H9 (cell line): ENCODE data around the gene HCRTR1. TPM values are rescaled to one million over a fixed set of nuclear protein-coding genes. Genes with fewer than 3 reads are reported as not detected.

ENCODE experiments used
- DNase-seq: peaks from one replicate; pipeline ENCODE4 v3.0.0-alpha.2; 2017
- H2AFZ ChIP-seq: one replicate; pipeline ENCODE4 v1.6.1; 2013; ENCODE audit warnings: mild to moderate bottlenecking, low read length, control low read depth, moderate library complexity
- H2AK5ac ChIP-seq: 2 replicates; pipeline ENCODE4 v1.6.1; 2013; ENCODE audit warnings: low read length, control low read depth, mixed read lengths; ENCODE audit not compliant: insufficient read length
- H2BK120ac ChIP-seq: one replicate; pipeline ENCODE4 v1.6.1; 2013; ENCODE audit warnings: low read depth, mild to moderate bottlenecking, low read length, control low read depth, inconsistent platforms; ENCODE audit not compliant: poor library complexity, severe bottlenecking
- H2BK12ac ChIP-seq: 2 replicates; pipeline ENCODE4 v1.6.1; 2013; ENCODE audit warnings: low read length, control low read depth, mixed read lengths, low read depth; ENCODE audit not compliant: insufficient read length
- H2BK15ac ChIP-seq: 2 replicates; pipeline ENCODE4 v1.6.1; 2013; ENCODE audit warnings: low read depth, low read length, control low read depth
- H2BK20ac ChIP-seq: one replicate; pipeline ENCODE4 v1.6.1; 2013; ENCODE audit warnings: low read depth, mild to moderate bottlenecking, low read length, control low read depth, inconsistent platforms; ENCODE audit not compliant: poor library complexity, severe bottlenecking
- H2BK5ac ChIP-seq: 2 replicates; pipeline ENCODE4 v1.6.1; 2013; ENCODE audit warnings: low read length, control low read depth, mixed read lengths; ENCODE audit not compliant: insufficient read length
- H3K14ac ChIP-seq: 2 replicates; pipeline ENCODE4 v1.6.1; 2013; ENCODE audit warnings: low read length, control low read depth; ENCODE audit not compliant: insufficient read depth
- H3K18ac ChIP-seq: 2 replicates; pipeline ENCODE4 v1.6.1; 2013; ENCODE audit warnings: low read depth, mild to moderate bottlenecking, mixed read lengths, low read length, control low read depth; ENCODE audit not compliant: insufficient read length
- H3K23ac ChIP-seq: 2 replicates; pipeline ENCODE4 v1.6.1; 2013; ENCODE audit warnings: low read length, control low read depth, mixed read lengths, low read depth; ENCODE audit not compliant: insufficient read length
- H3K23me2 ChIP-seq: 2 replicates; pipeline ENCODE4 v1.6.1; 2013; ENCODE audit warnings: low read depth, mild to moderate bottlenecking, mixed read lengths, low read length, control low read depth; ENCODE audit not compliant: insufficient read length, poor library complexity, severe bottlenecking
- H3K27ac ChIP-seq: 2 replicates; pipeline ENCODE4 v1.5.1; 2013; ENCODE audit warnings: low read length, control low read depth, mixed read lengths, low read depth; ENCODE audit not compliant: insufficient read length
- H3K27me3 ChIP-seq: 2 replicates; pipeline ENCODE4 v1.6.1; 2013; ENCODE audit warnings: low read length, control low read depth, inconsistent platforms; ENCODE audit not compliant: insufficient read depth
- H3K4ac ChIP-seq: 2 replicates; pipeline ENCODE4 v1.6.1; 2013; ENCODE audit warnings: low read depth, mild to moderate bottlenecking, control low read depth, inconsistent platforms, low read length, moderate library complexity
- H3K4me1 ChIP-seq: 2 replicates; pipeline ENCODE4 v1.6.1; 2013; ENCODE audit warnings: low read length, control low read depth, inconsistent platforms; ENCODE audit not compliant: insufficient read depth
- H3K4me2 ChIP-seq: 2 replicates; pipeline ENCODE4 v1.6.1; 2013; ENCODE audit warnings: low read length, control low read depth, mixed read lengths; ENCODE audit not compliant: insufficient read length, insufficient read depth
- H3K56ac ChIP-seq: 2 replicates; pipeline ENCODE4 v1.6.1; 2013; ENCODE audit warnings: low read depth, mild to moderate bottlenecking, mixed read lengths, low read length, control low read depth; ENCODE audit not compliant: insufficient read length
- H3K79me1 ChIP-seq: 2 replicates; pipeline ENCODE4 v1.6.1; 2013; ENCODE audit warnings: low read depth, mild to moderate bottlenecking, moderate library complexity, low read length, control low read depth, inconsistent platforms; ENCODE audit not compliant: insufficient read depth, poor library complexity, severe bottlenecking
- H3K79me2 ChIP-seq: 2 replicates; pipeline ENCODE4 v1.6.1; 2013; ENCODE audit warnings: low read length, control low read depth, inconsistent platforms; ENCODE audit not compliant: insufficient read depth
- H3K9ac ChIP-seq: 2 replicates; pipeline ENCODE4 v1.6.1; 2013; ENCODE audit warnings: low read length, control low read depth, mixed read lengths; ENCODE audit not compliant: insufficient read length; ENCODE audit errors: extremely low read depth
- H3K9me3 ChIP-seq: one replicate; pipeline ENCODE4 v1.6.1; 2013; ENCODE audit warnings: low read depth, low read length, inconsistent platforms; ENCODE audit not compliant: control insufficient read depth
- H3T11ph ChIP-seq: one replicate; pipeline ENCODE4 v1.6.1; 2013; ENCODE audit warnings: mild to moderate bottlenecking, low read length, control low read depth, inconsistent platforms
- H4K20me1 ChIP-seq: one replicate; pipeline ENCODE4 v1.6.1; 2013; ENCODE audit not compliant: control insufficient read depth, insufficient read length, insufficient read depth
- H4K5ac ChIP-seq: 2 replicates; pipeline ENCODE4 v1.6.1; 2013; ENCODE audit warnings: low read depth, mild to moderate bottlenecking, mixed read lengths, low read length, control low read depth; ENCODE audit not compliant: insufficient read length
- H4K8ac ChIP-seq: replicated peaks from 2 replicates; pipeline ENCODE4 v1.6.1; 2013; ENCODE audit warnings: low read length, control low read depth, mixed read lengths, low read depth; ENCODE audit not compliant: insufficient read length
- H4K91ac ChIP-seq: 2 replicates; pipeline ENCODE4 v1.6.1; 2013; ENCODE audit warnings: low read depth, mild to moderate bottlenecking, moderate library complexity, mixed read lengths, low read length, control low read depth; ENCODE audit not compliant: insufficient read length
- H3K27ac Mint-ChIP-seq, 3 experiments: 2 replicates in 2 of 3; 3 replicates in 1 of 3; pipeline ENCODE4 v1.8.0; 2020 to 2021; ENCODE audit warnings: mixed read lengths in 3 of 3, mild to moderate bottlenecking in 1 of 3, moderate library complexity in 1 of 3
- H3K27me3 Mint-ChIP-seq: 2 replicates; pipeline ENCODE4 v1.8.0; 2021; ENCODE audit warnings: low read depth, mild to moderate bottlenecking, moderate library complexity, mixed read lengths
- H3K36me3 Mint-ChIP-seq, 3 experiments: 2 replicates in 2 of 3; 3 replicates in 1 of 3; pipeline ENCODE4 v1.8.0; 2020 to 2021; ENCODE audit warnings: low read depth in 3 of 3, mixed read lengths in 3 of 3; ENCODE audit not compliant: insufficient read depth in 1 of 3
- H3K4me1 Mint-ChIP-seq, 2 experiments: 2 replicates each; pipeline ENCODE4 v1.8.0; 2020; ENCODE audit warnings: mixed read lengths in 2 of 2
- H3K4me3 Mint-ChIP-seq, 2 experiments: 2 replicates in 1 of 2; 3 replicates in 1 of 2; pipeline ENCODE4 v1.8.0; 2020 to 2021; ENCODE audit warnings: mild to moderate bottlenecking in 2 of 2, mixed read lengths in 2 of 2, moderate library complexity in 1 of 2
- H3K9me3 Mint-ChIP-seq, 2 experiments: 2 replicates in 1 of 2; 3 replicates in 1 of 2; pipeline ENCODE4 v1.8.0; 2020; ENCODE audit warnings: mild to moderate bottlenecking in 2 of 2, mixed read lengths in 2 of 2, moderate library complexity in 1 of 2
- WGBS: extraction: QIAGEN DNeasy Blood & Tissue Kit; methylation state at CpG from one replicate; pipeline ENCODE4 v1.1.7; 2013; ENCODE audit warnings: missing lambda C conversion rate, low lambda C conversion rate, mixed read lengths; ENCODE audit not compliant: insufficient read length; ENCODE audit errors: extremely low coverage; 5-methylcytosine and 5-hydroxymethylcytosine counted together
- total RNA-seq: library from RNA; stranded (reverse); gene quantifications from 2 replicates; pipeline ENCODE4 v1.2.1, GENCODE V29; 2021
- TF ChIP-seq, protein P1 (sequence below): fragments of 200-600 bp; sonication (generic); conservative IDR thresholded peaks from 3 replicates; pipeline ENCODE4 v1.8.0; 2021; ENCODE audit warnings: antibody characterized with exemption, mild to moderate bottlenecking

Gene HCRTR1
- total RNA-seq, 1 experiment from 2014 or later: not detected

DNA sequence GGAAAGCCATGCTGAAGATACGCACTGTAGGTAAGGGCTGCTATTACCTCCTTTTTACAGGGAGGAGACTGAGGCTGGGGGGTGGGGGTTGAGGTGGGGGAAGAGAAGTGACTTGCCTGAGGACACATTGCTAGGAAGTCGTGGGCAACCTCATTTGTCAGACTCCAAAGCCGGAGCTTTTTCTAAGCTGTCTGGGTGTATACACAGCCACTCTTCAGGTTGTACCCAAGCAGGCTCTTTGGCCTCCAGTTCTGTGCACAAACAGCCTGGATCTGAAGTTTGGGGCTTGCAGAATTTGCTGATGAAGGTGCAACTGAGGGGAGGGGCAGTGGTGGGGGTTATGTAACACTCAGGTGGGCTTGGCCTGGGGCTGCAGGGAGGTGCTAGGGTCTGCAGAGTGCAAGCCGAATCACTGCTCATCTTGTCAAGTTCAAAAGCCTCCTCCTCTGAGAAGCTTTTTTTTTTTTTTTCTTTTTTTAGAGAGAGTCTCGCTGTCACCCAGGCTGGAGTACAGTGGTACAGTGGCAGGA, 24.3 kb upstream of the HCRTR1 start:
- Histone ChIP-seq H3K27ac (no peak overlapping the region), H3K14ac (no peak overlapping the region), H3K18ac (no peak overlapping the region), H3K9me3 (no peaks in the 10 kb centered on the region), H2BK15ac (no peak overlapping the region), H3K4me1 (no peaks in the 10 kb centered on the region), H2AFZ (no peak overlapping the region), H3T11ph (no peak overlapping the region), H3K4me2 (no peak overlapping the region), H3K9ac (no peak overlapping the region), H2BK5ac (no peak overlapping the region), H4K91ac (no peak overlapping the region), H4K8ac (no peak overlapping the region), H3K27me3 (no peaks in the 10 kb centered on the region), H3K4ac (no peak overlapping the region), H3K79me2 (no peaks in the 10 kb centered on the region), H3K23ac (no peak overlapping the region), H4K5ac (no peak overlapping the region), H3K79me1 (no peaks in the 10 kb centered on the region), H2BK12ac (no peak overlapping the region), H3K23me2 (no peaks in the 10 kb centered on the region), H2BK20ac (no peak overlapping the region), H4K20me1 (no peaks in the 10 kb centered on the region), H3K56ac (no peak overlapping the region), H2AK5ac (no peak overlapping the region), H2BK120ac (no peak overlapping the region)
- Mint-ChIP-seq H3K27me3 (peaks cover 37% of the 10 kb centered on the region), H3K9me3 (no peaks in the 10 kb centered on the region), H3K4me1 (peaks cover 14 to 15% of the 10 kb centered on the region in 2 experiments), H3K4me3 (no peak overlapping the region), H3K27ac (no peak overlapping the region), H3K36me3 (no peaks in the 10 kb centered on the region; a peak in 1 of 7 replicates)
- DNase-seq: no peak
- WGBS: no CpG with 5 or more reads among the region's 5 CpGs
- TF ChIP-seq, protein P1, sequence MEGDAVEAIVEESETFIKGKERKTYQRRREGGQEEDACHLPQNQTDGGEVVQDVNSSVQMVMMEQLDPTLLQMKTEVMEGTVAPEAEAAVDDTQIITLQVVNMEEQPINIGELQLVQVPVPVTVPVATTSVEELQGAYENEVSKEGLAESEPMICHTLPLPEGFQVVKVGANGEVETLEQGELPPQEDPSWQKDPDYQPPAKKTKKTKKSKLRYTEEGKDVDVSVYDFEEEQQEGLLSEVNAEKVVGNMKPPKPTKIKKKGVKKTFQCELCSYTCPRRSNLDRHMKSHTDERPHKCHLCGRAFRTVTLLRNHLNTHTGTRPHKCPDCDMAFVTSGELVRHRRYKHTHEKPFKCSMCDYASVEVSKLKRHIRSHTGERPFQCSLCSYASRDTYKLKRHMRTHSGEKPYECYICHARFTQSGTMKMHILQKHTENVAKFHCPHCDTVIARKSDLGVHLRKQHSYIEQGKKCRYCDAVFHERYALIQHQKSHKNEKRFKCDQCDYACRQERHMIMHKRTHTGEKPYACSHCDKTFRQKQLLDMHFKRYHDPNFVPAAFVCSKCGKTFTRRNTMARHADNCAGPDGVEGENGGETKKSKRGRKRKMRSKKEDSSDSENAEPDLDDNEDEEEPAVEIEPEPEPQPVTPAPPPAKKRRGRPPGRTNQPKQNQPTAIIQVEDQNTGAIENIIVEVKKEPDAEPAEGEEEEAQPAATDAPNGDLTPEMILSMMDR: no peak
